ENCODE results near the gene KPTN. TPM values are rescaled to one million over a fixed set of nuclear protein-coding genes. Genes with fewer than 3 reads are reported as not detected.

KPTN gene
- total and polyA plus RNA-seq, 2 of the 13 experiments (the other 11 are each of a cell fraction or from before 2014, with no cell fraction given) = 9.1 to 13.3 TPM

DNA sequence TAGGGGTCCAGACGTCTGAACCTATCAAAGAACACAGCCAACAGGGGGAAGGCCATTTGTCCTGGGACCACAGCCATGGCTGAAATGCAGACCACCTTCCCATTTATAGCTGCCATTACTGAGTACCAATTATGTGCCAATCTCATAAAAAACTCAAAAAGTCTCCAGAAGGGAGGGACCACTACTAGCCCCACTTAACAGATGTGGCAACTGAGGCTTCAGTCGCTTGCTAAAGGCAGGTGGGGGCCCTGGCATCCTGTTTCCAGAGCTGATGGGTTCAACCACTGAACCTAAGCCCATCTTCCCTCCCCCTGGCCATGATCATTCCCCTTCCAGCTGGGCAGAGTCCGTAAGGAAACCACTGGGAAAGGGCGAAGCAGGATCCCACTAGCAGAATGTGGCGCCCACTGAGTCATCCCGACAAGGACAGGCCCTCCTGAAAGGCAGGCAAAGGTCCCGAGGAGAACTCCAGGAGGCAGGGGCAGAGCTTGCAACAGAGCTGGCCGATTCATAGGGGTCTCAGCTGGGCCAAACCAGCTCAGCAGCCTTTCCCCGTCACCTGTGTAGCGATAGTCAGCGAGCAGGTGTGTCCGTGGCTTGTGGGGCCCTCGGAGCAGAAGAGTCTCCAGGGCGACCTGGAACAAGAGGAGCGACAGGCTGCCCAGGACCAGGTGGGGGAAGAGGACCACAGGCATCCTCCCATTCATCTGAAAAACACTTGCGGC, 45.2 kb upstream of the KPTN start:
- Histone ChIP-seq H3K79me2 (ENCODE audit: insufficient read depth, low read length) (no peaks in the 10 kb centered on the region), H2AFZ (ENCODE audit: low read length) (no peak overlapping the region), H3K27ac (ENCODE audit: extremely low read length, insufficient read depth, low read length) (no peak overlapping the region), H3K9ac (ENCODE audit: insufficient read depth, low read depth, low read length) (no peak overlapping the region), H3K4me3 (replicated peaks in 1 of 3; ENCODE audit: insufficient read depth in 1 of 3, low read depth in 2 of 3, low read length in 3 of 3) (no peak overlapping the region), H3K4me1 (ENCODE audit: insufficient read depth, low read length) (peaks cover 8% of the 10 kb centered on the region), H4K20me1 (ENCODE audit: insufficient read depth, low read length) (no peaks in the 10 kb centered on the region), H3K4me2 (ENCODE audit: low read depth, low read length) (no peak overlapping the region), H3K36me3 (replicated peaks in 1 of 2; ENCODE audit: control insufficient read depth in 1 of 2, insufficient read depth in 2 of 2, low read length in 2 of 2) (no peaks in the 10 kb centered on the region), H3K27me3 (ENCODE audit: control insufficient read depth in 1 of 2, insufficient read depth in 2 of 2, low read length in 2 of 2) (peaks cover 1 to 15% of the 10 kb centered on the region in 2 experiments; a peak in 2 of 5 replicates), H3K9me3 (ENCODE audit: low read length) (no peaks in the 10 kb centered on the region)
- DNase-seq (ENCODE audit: low spot score) (no peak), ATAC-seq (no peak), FAIRE-seq (no peak)
- intact Hi-C loops (cut with micrococcal nuclease; ENCODE audit: unreplicated experiment) (no loop called here), in situ Hi-C loops (cut with HindIII; ENCODE audit: extremely low pct_ligation_motif_present, low pct_unique_long_range_greater_than_20kb) (no loop called here)
- ChIA-PET CTCF (ENCODE audit: low intra/inter-chr PET ratio, low total read pairs) (no interaction called here), POLR2A (interaction anchor here (0.8 kb wide), 1 partner anchor 7 kb away, joined by 3 read pairs; no protein-coding TSS in a partner anchor)
- BruUV-seq (replicated peaks) = no TSS peak
- TF ChIP-seq SRSF4 (IDR thresholded peaks at IDR 0.05; ENCODE audit: low read depth, low read length, poor library complexity, severe bottlenecking) (no peak), ZNF629 (CRISPR knock-in tag; conservative IDR thresholded peaks at IDR 0.05) (peak; percentile 66)
- WGBS (ENCODE audit: low lambda C conversion rate) = 44% methylated on average over 12 of the region's 16 CpGs

DNA sequence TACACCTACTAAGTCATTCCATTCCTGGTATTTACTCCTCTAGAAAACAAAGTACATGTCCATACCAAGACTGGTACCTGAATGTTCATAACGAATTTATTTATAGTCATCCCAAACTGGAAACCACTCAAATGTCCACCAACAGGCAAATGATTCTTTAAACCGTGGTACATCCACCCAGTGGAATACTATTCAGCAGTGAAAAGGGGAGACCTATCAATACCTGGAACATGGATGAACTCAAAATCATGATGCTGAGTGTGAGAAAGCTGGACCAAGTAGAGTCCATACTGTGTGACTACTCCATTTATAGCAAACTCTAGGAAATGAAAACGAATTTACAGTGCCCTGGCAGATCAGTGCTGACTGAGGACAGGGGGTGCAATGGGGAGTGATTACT, 42.8 kb upstream of the KPTN start:
- Histone ChIP-seq H4K20me1 (ENCODE audit: insufficient read depth, low read length) (no peaks in the 10 kb centered on the region), H3K4me2 (ENCODE audit: low read depth, low read length) (no peak overlapping the region), H3K9me3 (ENCODE audit: low read length) (no peaks in the 10 kb centered on the region), H3K27ac (ENCODE audit: extremely low read length, insufficient read depth, low read length) (no peak overlapping the region), H3K79me2 (ENCODE audit: insufficient read depth, low read length) (no peaks in the 10 kb centered on the region), H3K36me3 (replicated peaks in 1 of 2; ENCODE audit: control insufficient read depth in 1 of 2, insufficient read depth in 2 of 2, low read length in 2 of 2) (no peaks in the 10 kb centered on the region), H3K4me3 (replicated peaks in 1 of 3; ENCODE audit: insufficient read depth in 1 of 3, low read depth in 2 of 3, low read length in 3 of 3) (no peak overlapping the region), H2AFZ (ENCODE audit: low read length) (no peak overlapping the region), H3K9ac (ENCODE audit: insufficient read depth, low read depth, low read length) (no peak overlapping the region), H3K27me3 (ENCODE audit: control insufficient read depth in 1 of 2, insufficient read depth in 2 of 2, low read length in 2 of 2) (peaks cover 1 to 16% of the 10 kb centered on the region in 2 experiments; a peak in 3 of 5 replicates), H3K4me1 (ENCODE audit: insufficient read depth, low read length) (peaks cover 29% of the 10 kb centered on the region)
- no peak for TF ChIP-seq RBFOX2 (IDR thresholded peaks at IDR 0.05; ENCODE audit: low read depth, low read length)
- TF ChIP-seq TEAD2 (CRISPR knock-in tag; IDR thresholded peaks at IDR 0.05) = no peak
- no peak for TF ChIP-seq HIVEP1 (CRISPR knock-in tag; IDR thresholded peaks at IDR 0.05)
- TF ChIP-seq KDM1A (CRISPR knock-in tag; IDR thresholded peaks at IDR 0.05) = no peak
- TF ChIP-seq RXRB (CRISPR knock-in tag; IDR thresholded peaks at IDR 0.05; ENCODE audit: borderline replicate concordance) = no peak
- TF ChIP-seq ZBTB20 (CRISPR knock-in tag; IDR thresholded peaks at IDR 0.05; ENCODE audit: borderline replicate concordance, low read depth) = no peak
- TF ChIP-seq MAFK (conservative IDR thresholded peaks at IDR 0.05 in 1 of 2, IDR thresholded peaks at IDR 0.05 in 1 of 2; ENCODE audit: low read length in 2 of 2) = no peak
- FAIRE-seq (no peak), DNase-seq (ENCODE audit: low spot score) (no peak), ATAC-seq (no peak)
- CTCF ChIA-PET (ENCODE audit: low intra/inter-chr PET ratio, low total read pairs) = no interaction called here
- 0% methylated on average over 3 of the region's 3 CpGs for WGBS (ENCODE audit: low lambda C conversion rate)
- POLR2A ChIA-PET = no interaction called here
- BruUV-seq (replicated peaks) = no TSS peak
- in situ Hi-C loops (cut with HindIII; ENCODE audit: extremely low pct_ligation_motif_present, low pct_unique_long_range_greater_than_20kb) = no loop called here
- intact Hi-C loops (cut with micrococcal nuclease; ENCODE audit: unreplicated experiment) = no loop called here
